ENCODE data around the gene ALPG. TPM values are rescaled to one million over a fixed set of nuclear protein-coding genes. Genes with fewer than 3 reads are reported as not detected.

The ALPG gene
- total and polyA plus RNA-seq, 7 donors: not detected

GRCh38 chr2:232455426-232456255 lies 49.0 kb downstream of the ALPG start, which contains the start of gene ALPI:
Gene ALPI, plus strand, starts transcription at chr2:232456153. Its CDS starts 47 bp downstream, at chr2:232456200.
- H3K4me1 ChIP-seq: no peaks in the 10 kb centered on the region
- WGBS, 3 donors: 84 to 90% (median 86%) methylated on average over 13 to 14 of the region's 14 CpGs
- TF ChIP-seq, protein P1, sequence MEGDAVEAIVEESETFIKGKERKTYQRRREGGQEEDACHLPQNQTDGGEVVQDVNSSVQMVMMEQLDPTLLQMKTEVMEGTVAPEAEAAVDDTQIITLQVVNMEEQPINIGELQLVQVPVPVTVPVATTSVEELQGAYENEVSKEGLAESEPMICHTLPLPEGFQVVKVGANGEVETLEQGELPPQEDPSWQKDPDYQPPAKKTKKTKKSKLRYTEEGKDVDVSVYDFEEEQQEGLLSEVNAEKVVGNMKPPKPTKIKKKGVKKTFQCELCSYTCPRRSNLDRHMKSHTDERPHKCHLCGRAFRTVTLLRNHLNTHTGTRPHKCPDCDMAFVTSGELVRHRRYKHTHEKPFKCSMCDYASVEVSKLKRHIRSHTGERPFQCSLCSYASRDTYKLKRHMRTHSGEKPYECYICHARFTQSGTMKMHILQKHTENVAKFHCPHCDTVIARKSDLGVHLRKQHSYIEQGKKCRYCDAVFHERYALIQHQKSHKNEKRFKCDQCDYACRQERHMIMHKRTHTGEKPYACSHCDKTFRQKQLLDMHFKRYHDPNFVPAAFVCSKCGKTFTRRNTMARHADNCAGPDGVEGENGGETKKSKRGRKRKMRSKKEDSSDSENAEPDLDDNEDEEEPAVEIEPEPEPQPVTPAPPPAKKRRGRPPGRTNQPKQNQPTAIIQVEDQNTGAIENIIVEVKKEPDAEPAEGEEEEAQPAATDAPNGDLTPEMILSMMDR (IDR thresholded peaks at IDR 0.05): no peak
- intact Hi-C loops (cut with DNase I): loop anchor here in 1 of 2 donors (5.0 kb wide), 1 partner anchor 62 kb away; no protein-coding TSS in a partner anchor
- no peak within 1 kb of the TSS for H3K27ac ChIP-seq
- ATAC-seq (no peak), DNase-seq (peak in 1 of 2 donors; percentile 36)
- H3K9me3 ChIP-seq: no peaks in the 10 kb centered on the region
- H3K27me3 ChIP-seq (ENCODE audit: insufficient read depth in 3 of 3, low read length in 2 of 3): peaks cover 0 to 16% (median 0%) of the 10 kb centered on the region in 3 donors
- H3K4me3 ChIP-seq: no peak within 1 kb of the TSS
- H3K36me3 ChIP-seq (ENCODE audit: insufficient read depth in 1 of 2, low read depth in 1 of 2): no peaks in the 10 kb centered on the region

GRCh38 chr2:232456296-232457120 lies 49.9 kb downstream of the ALPG start:
- Histone ChIP-seq H3K4me1 (no peaks in the 10 kb centered on the region), H3K27me3 (ENCODE audit: insufficient read depth in 3 of 3, low read length in 2 of 3) (peaks cover 0 to 16% (median 0%) of the 10 kb centered on the region in 3 donors), H3K27ac (no peak overlapping the region), H3K36me3 (ENCODE audit: insufficient read depth in 1 of 2, low read depth in 1 of 2) (no peaks in the 10 kb centered on the region), H3K9me3 (no peaks in the 10 kb centered on the region), H3K4me3 (no peak overlapping the region)
- ATAC-seq (no peak), DNase-seq (peak in 1 of 2 donors; percentile 45)
- TF ChIP-seq, protein P1 (IDR thresholded peaks at IDR 0.05): no peak
- 88 to 89% (median 88%) methylated on average over 27 of the region's 27 CpGs for WGBS, 3 donors
- intact Hi-C loops (cut with DNase I): loop anchor here in 1 of 2 donors (5.0 kb wide), 1 partner anchor 61 kb away; no protein-coding TSS in a partner anchor

GRCh38 chr2:232457121-232458011 lies 50.7 kb downstream of the ALPG start:
- WGBS, 3 donors: 79 to 85% (median 80%) methylated on average over 21 of the region's 21 CpGs
- intact Hi-C loops (cut with DNase I): loop anchor here in 1 of 2 donors (5.0 kb wide), 1 partner anchor 60 kb away; no protein-coding TSS in a partner anchor
- Histone ChIP-seq H3K36me3 (ENCODE audit: insufficient read depth in 1 of 2, low read depth in 1 of 2) (no peaks in the 10 kb centered on the region), H3K4me3 (no peak overlapping the region), H3K9me3 (no peaks in the 10 kb centered on the region), H3K27me3 (ENCODE audit: insufficient read depth in 3 of 3, low read length in 2 of 3) (peaks cover 0 to 16% (median 0%) of the 10 kb centered on the region in 3 donors), H3K27ac (no peak overlapping the region), H3K4me1 (no peaks in the 10 kb centered on the region)
- TF ChIP-seq, protein P1 (IDR thresholded peaks at IDR 0.05): no peak
- no peak for ATAC-seq
- DNase-seq: no peak

- WGBS, 3 donors: 75 to 81% (median 80%) methylated on average over 25 of the region's 25 CpGs
These were observed 51.5 kb downstream of the ALPG start for GRCh38 chr2:232458051-232458660.

More at GRCh38 chr2:232458051-232458660, 51.5 kb downstream of the ALPG start:
- Histone ChIP-seq H3K27me3 (ENCODE audit: insufficient read depth in 3 of 3, low read length in 2 of 3) (peaks cover 0 to 16% (median 0%) of the 10 kb centered on the region in 3 donors), H3K36me3 (ENCODE audit: insufficient read depth in 1 of 2, low read depth in 1 of 2) (no peaks in the 10 kb centered on the region), H3K27ac (no peak overlapping the region), H3K9me3 (no peaks in the 10 kb centered on the region), H3K4me3 (no peak overlapping the region), H3K4me1 (no peaks in the 10 kb centered on the region)
- ATAC-seq (no peak), DNase-seq (peak in 1 of 2 donors; percentile 17)
- TF ChIP-seq, protein P1 (IDR thresholded peaks at IDR 0.05): no peak
- intact Hi-C loops (cut with DNase I): loop anchor here in 1 of 2 donors (5.0 kb wide), 1 partner anchor 59 kb away; no protein-coding TSS in a partner anchor

Data from psoas muscle (tissue), 8 donors.